Measurements from ENCODE around the gene ACER2. TPM values are rescaled to one million over a fixed set of nuclear protein-coding genes. Genes with fewer than 3 reads are reported as not detected.

The ACER2 gene
- total RNA-seq, 3 donors from 2014 or later (not counting 1 experiment from before 2014, with no cell fraction given) = 0.61 to 1.3 (median 1.2) TPM

GRCh38 chr9:19493876-19494275 is 85.1 kb downstream of the ACER2 start:
- Histone ChIP-seq H3K27me3 (ENCODE audit: control insufficient read depth, insufficient read depth, low read length) (no peaks in the 10 kb centered on the region), H3K4me3 (ENCODE audit: low read length) (no peak overlapping the region), H3K4me1 (ENCODE audit: control insufficient read depth, insufficient read depth, low read length) (peaks cover 4% of the 10 kb centered on the region), H3K27ac (ENCODE audit: low read length) (no peak overlapping the region), H3K9me3 (ENCODE audit: control insufficient read depth, insufficient read depth, low read length) (no peaks in the 10 kb centered on the region), H3K36me3 (ENCODE audit: control insufficient read depth, insufficient read depth, low read length) (no peaks in the 10 kb centered on the region)
- Mint-ChIP-seq H3K4me3 (no peak overlapping the region), H3K27me3 (ENCODE audit: low read depth in 2 of 2) (peaks cover 0 to 26% of the 10 kb centered on the region in 2 donors), H3K27ac (no peak overlapping the region), H3K9me3 (no peaks in the 10 kb centered on the region), H3K36me3 (no peaks in the 10 kb centered on the region), H3K4me1 (peaks cover 9 to 10% of the 10 kb centered on the region in 2 donors)
- no peak for ATAC-seq
- no peak for TF ChIP-seq CTCF (IDR thresholded peaks at IDR 0.05)
- DNase-seq = no peak
- WGBS (ENCODE audit: insufficient coverage) = 23% methylated on average over 2 of the region's 2 CpGs
- intact Hi-C loops (cut with micrococcal nuclease) = loop anchor here (10.0 kb wide), 1 partner anchor 1451 kb away; no protein-coding TSS in a partner anchor

GRCh38 chr9:19495186-19496028 is 86.6 kb downstream of the ACER2 start:
- Mint-ChIP-seq H3K36me3 (no peaks in the 10 kb centered on the region), H3K27me3 (ENCODE audit: low read depth in 2 of 2) (peaks cover 0 to 26% of the 10 kb centered on the region in 2 donors), H3K4me1 (peaks cover 9 to 10% of the 10 kb centered on the region in 2 donors), H3K27ac (no peak overlapping the region), H3K9me3 (no peaks in the 10 kb centered on the region), H3K4me3 (no peak overlapping the region)
- ATAC-seq = no peak
- no peak overlapping the region for H3K4me3 ChIP-seq (ENCODE audit: low read length)
- peaks cover 4% of the 10 kb centered on the region for H3K4me1 ChIP-seq (ENCODE audit: control insufficient read depth, insufficient read depth, low read length)
- no peaks in the 10 kb centered on the region for H3K9me3 ChIP-seq (ENCODE audit: control insufficient read depth, insufficient read depth, low read length)
- DNase-seq = no peak
- H3K36me3 ChIP-seq (ENCODE audit: control insufficient read depth, insufficient read depth, low read length) = no peaks in the 10 kb centered on the region
- no peak for TF ChIP-seq CTCF (IDR thresholded peaks at IDR 0.05)
- no peak overlapping the region for H3K27ac ChIP-seq (ENCODE audit: low read length)
- H3K27me3 ChIP-seq (ENCODE audit: control insufficient read depth, insufficient read depth, low read length) = no peaks in the 10 kb centered on the region
- intact Hi-C loops (cut with micrococcal nuclease) = loop anchor here (10.0 kb wide), 1 partner anchor 1449 kb away; no protein-coding TSS in a partner anchor
- 94% methylated on average over 8 of the region's 9 CpGs for WGBS (ENCODE audit: insufficient coverage)

GRCh38 chr9:19496321-19497050 is 87.7 kb downstream of the ACER2 start:
- no peak for DNase-seq
- no peak overlapping the region for H3K27ac Mint-ChIP-seq
- Histone ChIP-seq H3K36me3 (ENCODE audit: control insufficient read depth, insufficient read depth, low read length) (no peaks in the 10 kb centered on the region), H3K27ac (ENCODE audit: low read length) (no peak overlapping the region), H3K4me1 (ENCODE audit: control insufficient read depth, insufficient read depth, low read length) (peaks cover 4% of the 10 kb centered on the region), H3K4me3 (ENCODE audit: low read length) (no peak overlapping the region), H3K27me3 (ENCODE audit: control insufficient read depth, insufficient read depth, low read length) (no peaks in the 10 kb centered on the region), H3K9me3 (ENCODE audit: control insufficient read depth, insufficient read depth, low read length) (no peaks in the 10 kb centered on the region)
- peaks cover 5 to 26% of the 10 kb centered on the region in 2 donors for H3K27me3 Mint-ChIP-seq (ENCODE audit: low read depth in 2 of 2)
- H3K4me3 Mint-ChIP-seq = no peak overlapping the region
- no peak for ATAC-seq
- 84% methylated on average over 4 of the region's 5 CpGs for WGBS (ENCODE audit: insufficient coverage)
- no peak for TF ChIP-seq CTCF (IDR thresholded peaks at IDR 0.05)
- intact Hi-C loops (cut with micrococcal nuclease) = loop anchor here (10.0 kb wide), 1 partner anchor 1448 kb away; no protein-coding TSS in a partner anchor
- no peaks in the 10 kb centered on the region for H3K9me3 Mint-ChIP-seq
- no peaks in the 10 kb centered on the region for H3K36me3 Mint-ChIP-seq
- H3K4me1 Mint-ChIP-seq = peaks cover 9 to 10% of the 10 kb centered on the region in 2 donors
